ENCODE measurements around the gene ALOX12B.
"Not testable (repeated sequence)": the region's sequence is repeated elsewhere in the genome, so short reads cannot be mapped to it uniquely, and the experiment has no call there.

The ALOX12B gene

DNA sequence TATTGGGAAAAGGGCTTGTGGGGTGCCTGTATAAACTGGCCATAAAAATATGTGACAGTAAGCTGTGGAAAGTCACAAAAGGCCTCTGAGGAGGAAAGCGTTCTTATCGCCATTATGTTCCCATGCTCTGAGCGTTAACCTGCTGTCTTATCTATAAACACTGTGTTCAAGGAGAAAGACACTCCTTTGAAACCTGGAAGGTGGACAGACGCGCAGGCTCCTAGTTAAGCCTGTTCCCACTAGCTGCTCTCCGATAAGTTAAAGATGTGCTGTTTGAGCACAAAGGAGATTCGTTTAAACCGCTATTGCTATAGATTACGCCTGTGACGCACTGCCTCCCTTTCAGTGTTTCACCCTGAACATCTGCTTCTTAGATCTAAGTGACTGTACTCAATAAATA lies 5.2 kb downstream of the ALOX12B start:
- no peak for DNase-seq (ENCODE audit: low read depth in 2 of 2)

DNA sequence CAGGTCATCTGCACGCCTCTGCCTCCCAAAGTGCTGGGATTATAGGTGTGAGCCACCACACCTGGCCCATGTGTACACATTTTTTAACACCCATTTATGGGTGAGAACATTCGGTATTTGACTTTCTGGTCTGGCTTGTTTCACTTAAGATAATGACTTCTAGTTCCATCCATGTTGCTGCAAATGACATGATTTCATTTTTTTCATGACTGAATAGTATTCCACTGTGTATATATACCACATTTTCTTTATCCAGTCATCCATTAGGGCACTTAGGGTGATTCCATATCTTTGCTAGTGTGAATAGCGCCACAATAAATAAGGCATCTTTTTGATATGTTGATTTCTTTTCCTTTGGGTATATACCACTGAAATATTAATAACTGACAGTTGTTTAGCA lies 5.6 kb downstream of the ALOX12B start:
- no peak for DNase-seq (ENCODE audit: low read depth in 2 of 2)

GRCh38 chr17:8080799-8081219 lies 6.7 kb downstream of the ALOX12B start:
- no peak for DNase-seq (ENCODE audit: low read depth in 2 of 2)

GRCh38 chr17:8080208-8080798 lies 7.2 kb downstream of the ALOX12B start:
- DNase-seq (ENCODE audit: low read depth in 2 of 2): no peak

DNA sequence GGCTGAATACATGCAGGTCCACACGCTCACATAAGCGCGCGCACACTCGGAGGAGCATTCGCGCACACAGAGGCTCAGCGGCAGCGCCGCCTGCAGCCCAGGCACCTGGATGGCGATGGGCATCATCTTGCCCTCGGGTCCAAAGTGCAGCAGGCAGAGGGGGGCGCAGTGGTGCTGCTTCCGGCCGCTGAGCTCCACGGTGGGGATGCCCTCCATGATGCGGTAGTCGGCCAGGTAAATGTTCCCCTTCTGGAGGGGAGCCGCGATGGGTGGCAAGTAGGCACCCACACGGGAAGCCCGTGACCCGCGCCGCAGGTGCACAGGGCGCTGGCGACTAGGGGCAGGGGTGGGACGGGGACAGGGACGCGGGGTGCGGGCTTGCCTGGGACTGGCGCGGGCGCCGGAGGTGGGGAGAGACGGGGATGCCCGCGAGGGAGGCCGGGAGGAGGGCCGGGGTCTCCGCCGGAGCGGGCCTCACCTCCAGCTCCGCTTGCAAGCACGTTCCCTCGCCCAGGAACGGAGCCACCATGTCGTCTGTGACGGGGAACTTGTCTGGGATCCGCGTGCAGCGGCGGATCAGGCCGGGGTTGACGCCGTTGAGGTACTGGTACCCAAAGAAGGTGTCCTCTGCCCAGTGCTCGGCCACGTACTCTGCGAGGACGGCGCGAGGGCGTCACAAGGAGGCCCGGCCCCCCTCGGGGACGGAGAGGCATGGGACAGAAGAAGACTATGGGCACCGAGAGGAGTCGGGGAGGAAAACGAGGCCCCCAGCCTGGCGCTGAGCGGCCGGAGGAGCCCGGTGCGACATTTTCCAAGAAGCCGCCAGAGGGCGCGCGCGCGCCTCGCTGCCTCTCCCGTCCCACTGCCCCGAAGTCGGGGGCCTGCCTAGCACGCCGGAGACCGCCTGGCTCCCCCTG lies 8.0 kb downstream of the ALOX12B start:
- peak; percentile 64 to 66 for DNase-seq (ENCODE audit: low read depth in 2 of 2)

GRCh38 chr17:8077939-8078338 lies 9.6 kb downstream of the ALOX12B start:
- not testable (repeated sequence) for DNase-seq (ENCODE audit: low read depth in 2 of 2)

- DNase-seq (ENCODE audit: low read depth in 2 of 2): no peak
Measured at GRCh38 chr17:8076502-8077266, 10.8 kb downstream of the ALOX12B start.

- no peak for DNase-seq (ENCODE audit: low read depth in 2 of 2)
Measured at GRCh38 chr17:8075574-8076342, 11.8 kb downstream of the ALOX12B start.

- DNase-seq (ENCODE audit: low read depth in 2 of 2): no peak
Measured at GRCh38 chr17:8075081-8075480, 12.4 kb downstream of the ALOX12B start.

DNA sequence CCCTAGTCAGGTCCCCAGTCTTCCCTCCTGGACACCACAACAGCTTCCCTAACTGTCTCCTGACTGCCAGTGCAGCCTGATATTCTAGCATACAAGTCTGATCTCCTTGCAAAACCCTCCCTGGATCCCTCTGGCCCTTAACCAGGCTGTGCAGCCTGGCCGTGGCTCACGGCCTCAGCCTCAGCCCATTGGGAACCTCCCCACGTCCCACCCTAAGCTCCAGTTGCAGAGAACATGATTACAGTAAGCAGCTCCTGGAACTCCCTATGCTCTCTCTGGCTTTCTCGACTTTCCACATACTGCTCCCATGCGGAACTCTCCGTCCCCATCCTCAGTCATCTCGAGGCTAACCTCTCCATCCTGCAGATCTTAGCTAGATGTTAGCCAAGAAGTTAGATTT lies 13.0 kb downstream of the ALOX12B start:
- DNase-seq (ENCODE audit: low read depth in 2 of 2): no peak

DNA sequence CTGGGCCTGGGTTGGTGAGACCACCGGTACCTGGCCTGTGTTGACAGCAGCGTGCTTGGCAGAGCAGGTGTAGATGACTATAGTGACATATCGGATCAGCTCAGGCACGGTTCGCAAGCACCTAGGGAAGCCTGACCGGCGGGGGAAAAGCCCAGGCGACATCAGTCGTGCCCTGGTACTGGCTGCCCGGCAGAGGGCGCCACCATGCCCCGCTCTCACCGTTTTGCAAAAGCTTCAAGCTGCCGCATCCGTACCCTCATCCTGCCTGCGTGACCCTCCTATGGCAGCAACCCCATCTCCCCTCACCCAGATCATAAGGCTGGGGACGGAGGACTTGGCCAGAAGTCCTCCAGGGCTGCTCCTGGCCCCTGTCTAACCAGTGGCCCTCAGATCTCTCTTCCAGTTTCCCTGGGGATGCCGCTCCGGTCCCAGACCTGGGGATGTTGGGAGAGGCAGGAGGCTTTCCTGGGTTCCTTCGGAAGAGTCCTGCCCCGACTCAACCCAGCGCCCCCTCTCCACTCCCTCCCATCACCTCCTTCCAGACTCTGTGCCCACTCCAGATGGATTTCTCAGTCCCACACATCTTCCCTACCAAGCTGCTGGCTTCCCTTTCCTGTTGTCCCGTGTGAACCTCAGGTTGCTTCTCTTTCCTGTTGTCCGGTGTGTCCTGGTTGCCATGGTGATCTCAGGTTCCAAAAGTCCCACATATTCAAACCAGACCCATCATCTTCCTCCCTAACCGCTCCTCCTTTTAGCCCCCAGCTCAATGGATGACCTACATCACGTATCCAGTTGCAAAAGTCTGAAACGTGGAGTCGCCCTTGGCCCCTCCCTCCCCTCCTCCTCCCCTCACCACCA lies 13.7 kb downstream of the ALOX12B start:
- DNase-seq (ENCODE audit: low read depth in 2 of 2): peak; percentile 61 to 69

DNA sequence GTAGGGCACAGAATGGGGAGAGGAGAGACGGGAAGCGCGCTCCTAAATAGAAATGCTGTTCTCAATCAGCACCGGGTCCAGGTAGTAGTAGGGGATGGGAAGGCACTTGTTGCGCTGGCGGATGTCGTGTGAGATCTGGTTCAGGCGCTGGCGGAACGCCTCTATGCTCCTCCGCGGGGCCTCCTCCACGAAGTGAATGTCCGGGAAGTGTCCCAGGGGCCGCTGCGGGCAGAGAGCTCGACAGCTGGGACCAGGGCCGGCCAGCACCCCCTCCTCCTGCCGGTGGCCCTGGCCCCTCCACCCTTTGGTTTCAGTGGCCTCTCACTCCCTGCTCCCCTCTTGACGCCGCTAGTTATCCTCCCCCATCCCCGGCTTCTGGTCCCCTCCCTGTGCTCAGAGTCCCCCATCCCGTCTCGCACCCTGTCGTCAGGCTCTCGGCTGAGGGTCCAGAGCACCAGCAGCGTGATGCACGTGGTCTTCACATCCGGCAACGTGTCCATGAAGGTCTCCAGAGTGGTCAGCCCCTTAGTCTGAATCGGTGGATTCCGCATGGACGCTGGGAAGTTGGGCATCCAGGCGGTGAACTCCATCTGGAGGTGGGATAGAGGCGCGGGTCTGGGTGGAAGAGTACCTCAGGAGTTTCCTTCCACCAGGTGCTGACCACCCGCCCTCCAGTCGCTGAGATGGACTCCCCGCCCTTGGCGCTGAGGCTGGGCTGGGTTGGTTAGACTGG lies 14.6 kb downstream of the ALOX12B start:
- no peak for DNase-seq (ENCODE audit: low read depth in 2 of 2)

DNA sequence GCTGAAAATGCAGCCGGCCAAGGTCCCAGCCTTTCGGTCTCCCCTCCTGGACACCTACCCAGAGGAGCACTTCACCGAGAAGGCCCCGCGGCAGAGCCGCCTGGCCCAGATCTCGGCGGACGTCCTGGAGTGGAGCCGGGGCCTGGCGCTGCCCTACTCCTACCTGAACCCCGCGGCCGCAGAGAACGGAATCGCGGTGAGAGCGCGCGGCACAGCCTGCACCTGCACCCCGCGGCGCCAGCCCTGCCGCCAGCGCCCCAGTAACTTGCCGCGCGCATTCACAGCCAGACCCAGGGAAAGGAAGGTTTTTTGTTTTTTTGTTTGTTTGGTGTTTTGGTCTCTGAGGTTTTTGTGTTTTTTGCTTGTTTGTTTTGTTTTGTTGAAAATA lies 15.2 kb downstream of the ALOX12B start:
- no peak for DNase-seq (ENCODE audit: low read depth in 2 of 2)

- no peak for DNase-seq (ENCODE audit: low read depth in 2 of 2)
Measured at GRCh38 chr17:8071496-8071895, 16.0 kb downstream of the ALOX12B start.

GRCh38 chr17:8069587-8069860 lies 18.0 kb downstream of the ALOX12B start:
- DNase-seq (ENCODE audit: low read depth in 2 of 2): no peak

GRCh38 chr17:8068736-8069586 lies 18.6 kb downstream of the ALOX12B start:
- no peak for DNase-seq (ENCODE audit: low read depth in 2 of 2)

DNA sequence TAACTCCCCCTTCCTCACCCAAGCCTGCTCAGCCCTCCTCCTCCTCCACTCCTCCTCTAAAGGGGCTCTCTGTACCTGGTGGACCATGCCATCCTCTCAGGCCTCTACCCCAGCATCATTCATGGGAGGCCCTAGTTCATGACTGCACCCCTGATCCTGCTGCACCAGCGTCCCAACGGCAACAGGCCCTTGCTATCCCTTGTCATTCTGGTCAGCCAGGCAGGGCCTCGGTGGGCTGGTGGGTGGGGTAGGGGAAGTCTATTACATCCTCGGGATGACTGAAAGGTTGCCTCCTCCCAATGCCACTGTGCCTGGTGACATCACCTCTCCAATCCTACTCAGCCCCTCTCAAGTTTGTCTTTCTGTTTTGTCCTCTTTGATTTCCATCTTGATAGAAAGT lies 19.7 kb downstream of the ALOX12B start:
- no peak for DNase-seq (ENCODE audit: low read depth in 2 of 2)

- DNase-seq (ENCODE audit: low read depth in 2 of 2): no peak
Measured at GRCh38 chr17:8066841-8067775, 20.4 kb downstream of the ALOX12B start.
